ENCODE measurements around the gene MTA1.

- TF ChIP-seq TCF12 (IDR thresholded peaks at IDR 0.05) (no peak), FOXJ3 (CRISPR knock-in tag; IDR thresholded peaks at IDR 0.05) (no peak), SIN3A (IDR thresholded peaks at IDR 0.05; ENCODE audit: borderline replicate concordance, low read depth, low read length) (no peak), MAX (IDR thresholded peaks at IDR 0.05; ENCODE audit: low read depth) (no peak), GATA2 (CRISPR knock-in tag; IDR thresholded peaks at IDR 0.05) (no peak), ZBTB33 (IDR thresholded peaks at IDR 0.05; ENCODE audit: borderline replicate concordance, low read depth) (no peak), RAD21 (IDR thresholded peaks at IDR 0.05; ENCODE audit: low read length) (no peak), POLR2AphosphoS5 (IDR thresholded peaks at IDR 0.05; ENCODE audit: low read depth, low read length) (no peak), CTCF (IDR thresholded peaks at IDR 0.05) (no peak), FOXM1 (IDR thresholded peaks at IDR 0.05; ENCODE audit: low read depth) (no peak), EP300 (IDR thresholded peaks at IDR 0.05; ENCODE audit: borderline replicate concordance in 1 of 2, low read depth in 1 of 2, low read length in 1 of 2) (no peak), CHD2 (IDR thresholded peaks at IDR 0.05; ENCODE audit: low read length, partially characterized antibody) (no peak)
- TF ChIP-seq, protein P1, sequence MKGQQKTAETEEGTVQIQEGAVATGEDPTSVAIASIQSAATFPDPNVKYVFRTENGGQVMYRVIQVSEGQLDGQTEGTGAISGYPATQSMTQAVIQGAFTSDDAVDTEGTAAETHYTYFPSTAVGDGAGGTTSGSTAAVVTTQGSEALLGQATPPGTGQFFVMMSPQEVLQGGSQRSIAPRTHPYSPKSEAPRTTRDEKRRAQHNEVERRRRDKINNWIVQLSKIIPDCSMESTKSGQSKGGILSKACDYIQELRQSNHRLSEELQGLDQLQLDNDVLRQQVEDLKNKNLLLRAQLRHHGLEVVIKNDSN (IDR thresholded peaks at IDR 0.05; ENCODE audit: borderline replicate concordance, low read depth): no peak
Measured at GRCh38 chr14:105433161-105433605, 13.6 kb downstream of the MTA1 start.
